Measurements from ENCODE around the gene COL26A1. TPM values are rescaled to one million over a fixed set of nuclear protein-coding genes. Genes with fewer than 3 reads are reported as not detected.

The COL26A1 gene
- total RNA-seq, 4 donors from 2014 or later, result not detected

DNA sequence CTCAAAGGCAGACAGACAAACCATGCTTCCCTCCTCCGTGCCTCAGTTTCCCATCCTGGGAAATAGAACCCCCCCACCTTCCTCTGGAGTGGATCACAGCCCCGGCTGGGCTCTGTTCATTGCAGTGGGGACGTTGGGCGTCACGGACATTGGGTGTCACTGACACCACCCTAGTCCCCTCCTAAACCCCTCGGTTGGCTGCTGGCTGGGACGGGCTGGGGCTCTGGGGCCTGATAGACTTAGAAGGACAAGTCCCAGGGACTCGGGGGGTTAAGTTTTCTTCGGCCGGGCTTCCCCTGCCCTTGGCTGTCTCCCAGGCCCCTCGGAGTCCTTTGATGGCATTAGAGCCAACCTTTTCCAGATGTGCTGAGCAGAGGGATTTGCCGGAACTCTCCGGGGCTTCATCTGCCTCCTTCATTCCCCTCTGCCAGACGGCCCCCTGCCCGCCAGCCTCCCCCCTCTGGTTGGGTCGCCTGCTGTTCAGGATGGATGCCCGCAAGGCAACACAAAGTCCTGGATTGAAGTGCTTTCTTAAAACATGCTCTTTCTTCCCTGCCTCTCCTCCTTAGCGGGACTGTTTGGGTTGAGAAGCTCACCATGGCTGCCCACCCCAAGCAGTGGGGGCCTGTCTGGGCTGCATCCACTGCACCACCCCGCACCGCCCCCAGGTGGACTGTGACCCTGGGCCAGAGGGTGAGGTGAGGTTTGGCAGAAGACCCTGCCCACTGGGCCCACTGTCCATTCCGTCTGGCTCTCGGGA is 73.0 kb downstream of the COL26A1 start:
- in situ Hi-C loops (cut with MboI; ENCODE audit: low pct_ligation_motif_present in 1 of 4, low pct_unique_long_range_greater_than_20kb in 1 of 4, low sequenced_read_pairs in 3 of 4), result no loop called here
- 23 to 49% methylated on average over 11 to 18 of the region's 22 CpGs for WGBS, 2 donors (ENCODE audit: low coverage in 1 of 2)
- Histone ChIP-seq H3K4me1 (no peaks in the 10 kb centered on the region), H3K4me3 (no peak overlapping the region), H3K36me3 (no peaks in the 10 kb centered on the region), H3K9me3 (no peaks in the 10 kb centered on the region), H3K27me3 (peaks cover 50% of the 10 kb centered on the region), H3K27ac (no peak overlapping the region)
- intact Hi-C loops (cut with DNase I; ENCODE audit: low total_unique reads), result loop anchor here (2.0 kb wide), 1 partner anchor 73 kb away; no protein-coding TSS in a partner anchor
- no peak for DNase-seq
- TF ChIP-seq, protein P1, sequence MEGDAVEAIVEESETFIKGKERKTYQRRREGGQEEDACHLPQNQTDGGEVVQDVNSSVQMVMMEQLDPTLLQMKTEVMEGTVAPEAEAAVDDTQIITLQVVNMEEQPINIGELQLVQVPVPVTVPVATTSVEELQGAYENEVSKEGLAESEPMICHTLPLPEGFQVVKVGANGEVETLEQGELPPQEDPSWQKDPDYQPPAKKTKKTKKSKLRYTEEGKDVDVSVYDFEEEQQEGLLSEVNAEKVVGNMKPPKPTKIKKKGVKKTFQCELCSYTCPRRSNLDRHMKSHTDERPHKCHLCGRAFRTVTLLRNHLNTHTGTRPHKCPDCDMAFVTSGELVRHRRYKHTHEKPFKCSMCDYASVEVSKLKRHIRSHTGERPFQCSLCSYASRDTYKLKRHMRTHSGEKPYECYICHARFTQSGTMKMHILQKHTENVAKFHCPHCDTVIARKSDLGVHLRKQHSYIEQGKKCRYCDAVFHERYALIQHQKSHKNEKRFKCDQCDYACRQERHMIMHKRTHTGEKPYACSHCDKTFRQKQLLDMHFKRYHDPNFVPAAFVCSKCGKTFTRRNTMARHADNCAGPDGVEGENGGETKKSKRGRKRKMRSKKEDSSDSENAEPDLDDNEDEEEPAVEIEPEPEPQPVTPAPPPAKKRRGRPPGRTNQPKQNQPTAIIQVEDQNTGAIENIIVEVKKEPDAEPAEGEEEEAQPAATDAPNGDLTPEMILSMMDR (IDR thresholded peaks at IDR 0.05), result no peak
- TF ChIP-seq POLR2AphosphoS5 (IDR thresholded peaks at IDR 0.05), result no peak
- no peak for TF ChIP-seq POLR2A (IDR thresholded peaks at IDR 0.05)
- no peak for TF ChIP-seq EP300 (IDR thresholded peaks at IDR 0.05; ENCODE audit: low read depth)

DNA sequence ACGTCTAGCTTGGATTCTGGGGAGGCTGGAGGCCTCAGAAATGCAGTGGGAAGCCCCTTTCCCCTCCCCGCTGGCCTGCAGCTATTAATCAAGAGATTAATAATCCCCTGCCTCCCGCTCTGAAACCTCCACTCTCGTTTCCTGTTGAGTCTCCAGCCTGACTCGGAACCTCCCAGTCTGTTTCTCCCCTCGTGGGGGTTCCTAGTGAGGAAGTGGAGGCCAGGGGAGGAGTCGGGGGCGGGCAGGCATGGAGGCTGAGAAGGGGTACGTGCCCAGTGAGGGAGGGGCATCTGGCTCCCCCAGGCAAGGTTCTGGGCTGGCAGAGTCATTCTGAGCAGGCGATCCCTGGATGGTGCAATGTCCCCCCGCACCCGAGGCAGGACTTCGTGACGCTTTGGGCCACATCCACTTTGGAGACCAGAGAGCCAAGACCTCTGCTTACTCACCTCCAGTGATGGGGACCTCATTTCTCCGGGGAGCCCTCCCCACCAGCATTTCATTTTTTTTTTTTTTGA is 73.6 kb downstream of the COL26A1 start:
- WGBS, 2 donors (ENCODE audit: low coverage in 1 of 2), result 40 to 58% methylated on average over 3 to 15 of the region's 15 CpGs
- in situ Hi-C loops (cut with MboI; ENCODE audit: low pct_ligation_motif_present in 1 of 4, low pct_unique_long_range_greater_than_20kb in 1 of 4, low sequenced_read_pairs in 3 of 4) (no loop called here), intact Hi-C loops (cut with DNase I; ENCODE audit: low total_unique reads) (loop anchor here (2.0 kb wide), 1 partner anchor 73 kb away; no protein-coding TSS in a partner anchor)
- Histone ChIP-seq H3K36me3 (no peaks in the 10 kb centered on the region), H3K4me1 (no peaks in the 10 kb centered on the region), H3K4me3 (no peak overlapping the region), H3K27me3 (peaks cover 50% of the 10 kb centered on the region), H3K27ac (no peak overlapping the region), H3K9me3 (no peaks in the 10 kb centered on the region)
- TF ChIP-seq EP300 (IDR thresholded peaks at IDR 0.05; ENCODE audit: low read depth) (no peak), POLR2A (IDR thresholded peaks at IDR 0.05) (no peak), POLR2AphosphoS5 (IDR thresholded peaks at IDR 0.05) (no peak)
- TF ChIP-seq, protein P1 (IDR thresholded peaks at IDR 0.05), result no peak
- DNase-seq, result no peak

DNA sequence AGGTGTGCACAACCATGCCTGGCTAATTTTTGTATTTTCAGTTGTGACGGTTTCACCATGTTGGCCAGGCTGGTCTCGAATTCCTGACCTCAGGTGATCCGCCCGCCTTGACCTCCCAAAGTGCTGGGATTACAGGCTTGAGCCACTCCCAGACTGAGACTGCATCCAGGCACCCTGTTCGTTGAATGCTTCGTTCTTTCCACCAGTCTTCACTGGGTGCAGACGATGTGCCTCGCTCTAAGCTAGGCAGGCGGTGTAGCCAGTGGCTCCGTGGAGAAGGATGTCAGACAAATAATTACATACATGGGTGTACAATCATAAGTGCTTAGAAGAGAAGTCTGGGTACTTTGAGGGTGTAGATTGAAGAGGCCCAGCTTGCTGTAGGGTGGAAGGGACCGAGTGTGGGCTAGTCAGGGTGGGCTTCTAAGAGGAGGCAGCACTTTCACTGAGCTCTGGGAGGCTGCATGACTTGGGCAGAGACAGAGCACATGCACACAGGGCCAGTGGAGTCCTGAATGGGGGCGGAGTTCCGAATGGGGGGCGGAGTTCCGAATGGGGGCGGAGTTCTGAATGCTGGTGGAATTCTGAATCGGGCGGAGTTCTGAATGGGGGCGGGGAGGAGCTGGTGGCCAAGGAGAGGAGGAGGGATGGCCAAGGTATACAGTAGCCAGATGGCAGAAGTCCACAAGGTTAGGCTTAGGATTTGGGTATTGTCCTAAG is 74.3 kb downstream of the COL26A1 start:
- H3K4me1 ChIP-seq, result no peaks in the 10 kb centered on the region
- TF ChIP-seq POLR2A (IDR thresholded peaks at IDR 0.05) (no peak), EP300 (IDR thresholded peaks at IDR 0.05; ENCODE audit: low read depth) (no peak), POLR2AphosphoS5 (IDR thresholded peaks at IDR 0.05) (no peak)
- TF ChIP-seq, protein P1 (IDR thresholded peaks at IDR 0.05), result no peak
- H3K9me3 ChIP-seq, result no peaks in the 10 kb centered on the region
- no peak overlapping the region for H3K4me3 ChIP-seq
- H3K36me3 ChIP-seq, result no peaks in the 10 kb centered on the region
- peaks cover 50% of the 10 kb centered on the region for H3K27me3 ChIP-seq
- in situ Hi-C loops (cut with MboI; ENCODE audit: low pct_ligation_motif_present in 1 of 4, low pct_unique_long_range_greater_than_20kb in 1 of 4, low sequenced_read_pairs in 3 of 4), result no loop called here
- peak; percentile 16 for DNase-seq
- WGBS, 2 donors (ENCODE audit: low coverage in 1 of 2), result 66 to 100% methylated on average over 1 to 19 of the region's 19 CpGs
- intact Hi-C loops (cut with DNase I; ENCODE audit: low total_unique reads), result loop anchor here (2.0 kb wide), 1 partner anchor 72 kb away; no protein-coding TSS in a partner anchor
- no peak overlapping the region for H3K27ac ChIP-seq

DNA sequence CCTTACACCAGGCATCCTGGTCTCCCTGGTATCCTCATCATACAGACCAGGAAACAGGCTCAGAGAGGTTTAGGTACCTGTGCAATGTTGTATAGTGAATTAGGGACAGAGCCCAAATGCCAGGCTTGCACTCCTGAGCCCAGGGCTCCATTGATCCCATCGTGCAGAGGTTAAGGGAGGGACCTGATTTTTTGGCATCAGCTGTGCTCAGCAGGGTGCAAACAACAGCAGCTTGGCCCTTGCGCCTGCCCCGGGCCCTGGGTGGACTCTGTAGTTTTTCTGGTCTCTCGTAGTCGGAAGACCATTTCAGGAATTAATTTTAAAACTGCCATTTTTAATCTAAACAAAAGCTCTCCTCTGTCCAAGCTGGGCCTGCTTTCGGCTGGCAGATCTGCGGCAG is 79.2 kb downstream of the COL26A1 start:
- intact Hi-C loops (cut with DNase I; ENCODE audit: low total_unique reads), result no loop called here
- TF ChIP-seq POLR2AphosphoS5 (IDR thresholded peaks at IDR 0.05) (no peak), POLR2A (IDR thresholded peaks at IDR 0.05) (no peak), EP300 (IDR thresholded peaks at IDR 0.05; ENCODE audit: low read depth) (no peak)
- TF ChIP-seq, protein P1 (IDR thresholded peaks at IDR 0.05), result no peak
- no peaks in the 10 kb centered on the region for H3K9me3 ChIP-seq
- 69% methylated on average over 7 of the region's 7 CpGs; no CpG with 5 or more reads in 1 of the 2 donors for WGBS, 2 donors (ENCODE audit: low coverage in 1 of 2)
- no peak for DNase-seq
- in situ Hi-C loops (cut with MboI; ENCODE audit: low pct_ligation_motif_present in 1 of 4, low pct_unique_long_range_greater_than_20kb in 1 of 4, low sequenced_read_pairs in 3 of 4), result no loop called here
- no peaks in the 10 kb centered on the region for H3K36me3 ChIP-seq
- peaks cover 23% of the 10 kb centered on the region for H3K27me3 ChIP-seq
- no peaks in the 10 kb centered on the region for H3K4me1 ChIP-seq
- no peak overlapping the region for H3K4me3 ChIP-seq
- no peak overlapping the region for H3K27ac ChIP-seq

Measured in transverse colon (tissue), 4 donors.